Esophagus muscularis mucosa (tissue), 3 donors: ENCODE data around the gene BTNL3.
"Not testable (repeated sequence)": the region's sequence is repeated elsewhere in the genome, so short reads cannot be mapped to it uniquely, and the experiment has no call there.

Experiments
- POLR2A ChIP-seq: fragments of 450-650 bp; IDR thresholded peaks from one replicate; pipeline ENCODE4 v1.6.1; 2017; ENCODE audit warnings: antibody characterized with exemption, moderate library complexity, mild to moderate bottlenecking, low read depth
- TF ChIP-seq, protein P1 (sequence below), 3 experiments: fragments of 200-600 bp in 2 of 3; fragments of 450-650 bp in 1 of 3; sonication (generic) in 2 of 3; IDR thresholded peaks; one replicate each; pipeline ENCODE4 v1.5.1; 2017 to 2019; ENCODE audit warnings: antibody characterized with exemption in 3 of 3, mild to moderate bottlenecking in 2 of 3, moderate library complexity in 1 of 3

- not testable (repeated sequence) for TF ChIP-seq POLR2A
- TF ChIP-seq, protein P1, sequence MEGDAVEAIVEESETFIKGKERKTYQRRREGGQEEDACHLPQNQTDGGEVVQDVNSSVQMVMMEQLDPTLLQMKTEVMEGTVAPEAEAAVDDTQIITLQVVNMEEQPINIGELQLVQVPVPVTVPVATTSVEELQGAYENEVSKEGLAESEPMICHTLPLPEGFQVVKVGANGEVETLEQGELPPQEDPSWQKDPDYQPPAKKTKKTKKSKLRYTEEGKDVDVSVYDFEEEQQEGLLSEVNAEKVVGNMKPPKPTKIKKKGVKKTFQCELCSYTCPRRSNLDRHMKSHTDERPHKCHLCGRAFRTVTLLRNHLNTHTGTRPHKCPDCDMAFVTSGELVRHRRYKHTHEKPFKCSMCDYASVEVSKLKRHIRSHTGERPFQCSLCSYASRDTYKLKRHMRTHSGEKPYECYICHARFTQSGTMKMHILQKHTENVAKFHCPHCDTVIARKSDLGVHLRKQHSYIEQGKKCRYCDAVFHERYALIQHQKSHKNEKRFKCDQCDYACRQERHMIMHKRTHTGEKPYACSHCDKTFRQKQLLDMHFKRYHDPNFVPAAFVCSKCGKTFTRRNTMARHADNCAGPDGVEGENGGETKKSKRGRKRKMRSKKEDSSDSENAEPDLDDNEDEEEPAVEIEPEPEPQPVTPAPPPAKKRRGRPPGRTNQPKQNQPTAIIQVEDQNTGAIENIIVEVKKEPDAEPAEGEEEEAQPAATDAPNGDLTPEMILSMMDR (IDR thresholded peaks at IDR 0.05) = not testable (repeated sequence)
Measured at GRCh38 chr5:181014654-181015053, 26.0 kb downstream of the BTNL3 start.
